Islet precursor cell (in vitro differentiated cells): ENCODE measurements around the gene WFS1.
A peak's percentile ranks its signal among the peaks of the same experiment; 100 is the strongest.

Experiments
- DNase-seq: peaks from one replicate; pipeline ENCODE4 v3.0.0-alpha.2; 2018

WFS1 gene

DNA sequence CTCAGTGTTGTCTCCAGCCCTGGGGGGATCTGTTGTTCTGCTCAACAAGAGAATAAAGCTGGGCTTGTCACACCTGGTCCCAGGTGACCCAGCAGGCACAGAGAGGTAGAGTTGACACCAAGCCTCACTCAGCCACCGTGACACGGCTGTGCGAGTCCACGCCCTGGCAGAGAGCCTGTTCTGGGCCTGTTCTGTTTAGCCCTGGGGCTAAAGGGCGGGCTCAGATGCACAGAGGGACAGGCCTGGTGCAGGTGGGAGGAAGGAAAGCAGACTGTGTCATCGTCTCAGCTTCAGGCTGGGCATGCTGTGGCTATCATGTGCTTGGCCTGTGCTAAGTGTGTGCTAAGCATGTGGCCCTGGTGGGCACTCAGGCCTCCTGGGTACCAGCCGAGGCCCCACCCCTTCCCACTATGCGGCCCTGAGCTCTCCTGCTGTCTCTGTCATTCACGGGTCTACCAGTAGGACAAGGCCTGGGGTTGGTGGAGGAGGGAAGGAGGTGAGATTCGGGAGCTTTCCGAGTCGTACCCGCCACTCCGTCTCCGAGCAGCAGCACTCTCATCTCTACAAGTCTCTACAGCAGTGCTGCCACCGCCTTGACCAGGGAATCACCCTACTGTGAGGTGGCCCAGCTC lies 10.8 kb downstream of the WFS1 start:
- DNase-seq = peak; percentile 78

GRCh38 chr4:6281436-6282313 lies 12.0 kb downstream of the WFS1 start:
- DNase-seq = no peak

GRCh38 chr4:6282314-6282771 lies 12.7 kb downstream of the WFS1 start:
- no peak for DNase-seq

DNA sequence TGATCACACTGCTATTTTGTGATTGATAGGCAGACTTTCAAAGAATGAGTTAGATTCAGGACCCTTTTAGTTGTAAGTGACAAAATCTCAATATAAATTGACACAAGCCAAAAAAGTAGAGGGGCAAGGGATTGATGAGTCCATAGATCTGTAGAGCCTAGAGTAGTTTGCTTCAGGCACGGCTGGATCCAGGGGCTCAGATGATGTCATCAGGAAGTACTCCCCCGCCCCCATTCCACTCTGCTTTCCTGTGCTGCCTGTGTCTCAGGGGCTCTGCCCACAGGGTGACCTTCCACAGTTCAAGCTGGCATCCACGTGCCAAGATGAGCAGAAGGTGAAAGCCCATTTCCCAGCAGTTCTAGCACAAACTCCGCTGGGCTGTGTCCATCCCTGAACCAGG lies 13.6 kb downstream of the WFS1 start:
- DNase-seq = no peak

DNA sequence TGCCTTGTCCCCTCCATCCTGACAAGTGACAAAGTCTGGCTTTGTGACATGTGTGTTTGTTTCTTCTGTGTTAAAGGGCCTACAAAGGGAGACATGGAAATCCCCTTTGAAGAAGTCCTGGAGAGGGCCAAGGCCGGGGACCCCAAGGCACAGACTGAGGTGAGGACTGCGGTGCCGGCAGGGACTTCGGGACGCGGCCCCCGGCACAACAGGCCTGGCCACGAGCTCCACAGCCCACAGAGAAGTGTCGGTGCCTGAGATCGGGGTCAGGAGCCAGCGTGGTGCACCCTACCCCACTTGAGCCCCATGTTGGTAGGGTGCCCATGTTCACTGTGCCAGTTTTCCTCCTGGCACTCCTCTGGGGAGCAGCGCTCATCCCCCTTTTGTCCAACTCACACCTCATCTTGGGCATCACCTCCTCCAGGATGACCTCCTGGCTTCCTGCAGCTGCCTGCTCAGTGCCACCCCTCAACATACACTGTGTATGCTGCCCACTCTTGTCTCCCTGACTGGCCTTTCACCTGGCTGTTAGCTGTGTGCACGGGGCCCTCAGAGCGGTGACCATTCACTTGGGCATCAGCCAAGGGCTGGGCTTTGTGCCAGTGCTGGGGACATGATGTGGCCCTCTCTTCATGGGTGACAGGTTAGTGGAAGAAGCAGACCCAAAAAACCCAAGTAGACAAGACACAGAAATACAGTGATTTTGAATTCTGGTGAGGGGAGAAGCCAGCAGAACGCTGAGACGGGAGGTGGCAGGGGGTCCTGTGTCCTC lies 17.6 kb downstream of the WFS1 start:
- no peak for DNase-seq

GRCh38 chr4:6288342-6288741 lies 18.7 kb downstream of the WFS1 start:
- no peak for DNase-seq

GRCh38 chr4:6288871-6289270 lies 19.2 kb downstream of the WFS1 start:
- DNase-seq = no peak

DNA sequence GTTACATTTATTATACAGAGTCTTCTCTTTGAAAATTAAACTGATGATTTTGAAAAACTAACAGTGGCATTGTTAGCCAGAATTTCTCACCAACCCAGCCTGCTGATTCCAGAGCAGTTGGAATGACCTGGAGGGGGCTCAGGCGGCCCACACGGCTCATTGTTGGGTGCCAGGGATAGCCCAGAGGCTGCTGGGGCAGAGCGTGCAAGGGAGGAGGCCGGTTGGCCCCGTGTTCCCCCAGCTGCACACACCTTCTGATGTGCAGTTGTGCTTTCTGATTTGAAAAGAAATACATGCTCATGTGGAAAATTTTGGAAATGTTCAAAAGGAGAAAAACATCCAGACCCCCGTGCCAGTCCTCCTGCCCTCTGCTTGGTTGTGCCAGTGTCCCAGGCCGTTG lies 20.6 kb downstream of the WFS1 start:
- no peak for DNase-seq

DNA sequence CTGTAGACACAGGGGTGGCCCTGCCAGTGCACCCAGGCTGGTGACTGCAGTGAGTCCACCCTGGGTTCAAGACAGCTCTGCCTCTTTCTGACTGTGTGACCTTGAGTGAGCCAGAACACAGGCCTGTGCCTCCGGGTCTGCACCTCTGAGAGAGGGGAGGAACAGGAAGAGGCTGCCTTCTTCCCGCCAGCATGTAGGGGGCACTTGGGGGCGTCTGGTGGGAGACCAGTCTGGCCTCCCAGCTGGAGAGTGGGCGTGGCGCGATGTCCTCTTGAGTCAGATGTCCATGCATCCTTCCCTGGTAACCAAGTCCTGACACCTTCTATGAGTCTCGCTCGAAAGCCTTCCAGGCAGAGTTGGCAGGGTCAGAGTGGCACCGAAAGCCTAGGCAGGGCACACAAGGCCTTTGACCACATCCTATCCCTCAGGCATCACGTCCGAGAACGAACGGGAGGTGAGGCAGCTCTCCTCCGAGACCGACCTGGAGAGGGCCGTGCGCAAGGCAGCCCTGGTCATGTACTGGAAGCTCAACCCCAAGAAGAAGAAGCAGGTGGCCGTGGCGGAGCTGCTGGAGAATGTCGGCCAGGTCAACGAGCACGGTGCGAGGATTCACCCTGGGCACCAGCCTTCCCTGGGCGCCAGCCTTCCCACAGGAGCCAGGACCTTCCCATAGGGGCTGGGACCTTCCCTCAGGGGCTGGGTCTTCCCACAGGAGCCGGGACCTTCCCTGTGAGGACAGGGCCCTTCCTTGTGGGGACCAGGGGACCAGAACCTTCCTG lies 21.3 kb downstream of the WFS1 start:
- no peak for DNase-seq

DNA sequence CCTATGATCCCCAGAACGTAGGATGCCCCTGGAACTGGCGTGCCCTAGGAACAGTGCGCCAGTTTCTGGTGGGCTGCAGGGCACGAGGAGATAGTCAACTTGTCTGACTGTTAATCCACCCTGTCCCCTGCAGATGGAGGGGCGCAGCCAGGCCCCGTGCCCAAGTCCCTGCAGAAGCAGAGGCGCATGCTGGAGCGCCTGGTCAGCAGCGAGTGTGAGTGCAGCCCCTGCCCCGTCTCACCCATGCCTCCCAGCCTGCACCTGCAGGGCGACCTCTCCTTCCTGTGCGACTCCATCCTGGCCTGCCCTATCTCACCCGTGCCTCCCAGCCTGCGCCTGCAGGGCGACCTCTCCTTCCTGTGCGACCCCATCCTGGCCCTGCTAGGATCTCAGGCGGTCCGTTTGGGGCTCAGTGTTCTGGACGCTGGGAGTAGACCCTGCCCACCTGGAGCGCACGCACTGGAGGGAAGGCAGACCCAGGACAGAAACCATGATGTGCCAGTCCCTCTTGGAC lies 22.2 kb downstream of the WFS1 start:
- DNase-seq = no peak

DNA sequence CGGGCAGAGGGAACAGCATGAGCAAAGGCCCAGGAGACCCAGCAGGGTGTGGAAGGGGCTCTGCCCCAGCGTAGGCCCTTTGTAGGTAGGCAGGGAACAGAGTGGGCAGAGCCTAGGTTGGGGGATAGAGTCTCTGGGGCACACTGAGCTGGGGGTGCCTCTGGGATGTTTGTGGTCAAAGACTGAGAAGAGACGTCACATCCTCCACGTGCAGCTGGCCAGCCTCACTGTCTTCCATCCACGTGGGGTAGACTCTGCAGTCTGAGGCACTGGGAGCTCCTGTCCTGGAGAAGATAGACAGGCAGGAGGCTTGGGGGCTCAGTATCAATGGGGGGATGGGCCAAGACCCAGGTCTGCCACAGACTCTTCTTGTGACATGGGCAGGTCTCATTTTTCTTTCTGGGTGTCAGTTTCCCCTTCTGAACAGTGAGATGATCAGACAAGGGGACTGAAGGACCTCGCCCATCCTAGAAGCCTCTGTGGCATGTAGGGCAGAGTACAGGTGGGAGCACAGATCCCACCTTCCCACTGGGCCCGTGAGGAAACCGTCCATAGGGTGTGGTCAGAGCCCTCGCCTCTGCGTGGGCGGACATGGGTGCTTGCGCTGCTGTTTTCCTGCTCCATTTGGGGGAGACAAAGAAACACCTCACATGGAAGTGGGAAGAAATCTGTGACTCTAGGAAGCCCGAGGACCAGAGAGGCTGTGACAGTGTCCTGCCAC lies 22.9 kb downstream of the WFS1 start:
- no peak for DNase-seq

GRCh38 chr4:6293097-6293445 lies 23.4 kb downstream of the WFS1 start:
- DNase-seq = no peak

DNA sequence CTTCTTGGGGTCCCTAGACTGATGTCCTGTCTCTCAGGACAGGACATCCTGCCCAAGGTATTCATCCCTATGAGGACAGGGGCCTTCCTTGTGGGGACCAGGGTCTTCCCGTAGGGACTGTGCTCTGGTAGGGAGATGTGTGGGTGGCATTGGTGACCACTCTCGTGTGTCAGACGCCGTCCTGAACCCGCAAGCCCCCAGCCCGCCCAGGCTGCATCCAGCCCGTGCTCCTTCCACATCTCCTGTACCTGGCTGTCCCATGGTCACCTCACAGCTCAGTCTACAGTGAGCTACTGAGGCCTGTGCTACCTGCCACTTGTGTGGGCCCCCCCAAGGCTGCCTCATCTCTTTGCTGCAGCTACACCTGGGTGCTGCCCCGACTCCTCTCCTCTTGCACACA lies 24.0 kb downstream of the WFS1 start:
- DNase-seq = no peak

GRCh38 chr4:6294705-6295421 lies 25.2 kb downstream of the WFS1 start:
- no peak for DNase-seq

DNA sequence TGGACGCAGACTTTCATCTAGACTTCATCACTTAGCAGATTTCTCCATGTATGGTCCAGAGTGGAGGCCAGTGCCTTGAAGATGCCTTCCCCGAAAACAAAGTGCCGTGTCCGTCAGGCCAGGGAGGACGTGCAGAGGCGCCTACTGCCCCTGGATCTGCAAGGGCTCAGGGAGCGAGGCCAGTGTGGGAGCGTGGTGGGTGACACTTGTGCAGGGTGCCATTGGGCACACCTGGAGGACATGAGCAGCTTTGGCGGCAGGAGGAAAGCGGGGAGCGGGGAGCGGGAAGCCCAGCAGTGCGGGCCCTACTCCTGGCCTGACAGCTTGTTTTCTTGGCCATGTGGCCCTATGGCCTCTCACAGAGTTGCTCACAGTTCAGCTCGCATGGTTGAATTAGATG lies 25.8 kb downstream of the WFS1 start:
- DNase-seq = no peak

DNA sequence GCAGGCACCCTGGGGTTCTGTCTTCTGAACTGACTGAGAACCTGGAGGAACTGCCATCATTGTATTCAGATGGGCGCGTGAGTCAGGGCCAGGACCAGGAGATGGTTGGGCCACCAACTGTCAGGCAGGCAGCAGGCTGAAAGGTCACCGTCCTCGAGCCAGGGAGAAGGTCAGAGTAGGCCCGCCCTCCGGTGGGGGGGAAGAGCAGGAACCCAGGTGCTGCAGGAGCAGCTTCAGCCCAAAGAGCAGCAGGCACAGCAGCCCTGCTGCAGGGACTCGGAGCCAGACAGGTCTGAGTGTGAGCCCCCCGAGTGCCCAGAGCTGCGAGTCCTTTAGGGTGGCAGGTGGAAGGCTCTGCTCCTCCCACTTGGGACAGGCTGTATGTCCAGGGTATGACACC lies 26.4 kb downstream of the WFS1 start:
- no peak for DNase-seq

DNA sequence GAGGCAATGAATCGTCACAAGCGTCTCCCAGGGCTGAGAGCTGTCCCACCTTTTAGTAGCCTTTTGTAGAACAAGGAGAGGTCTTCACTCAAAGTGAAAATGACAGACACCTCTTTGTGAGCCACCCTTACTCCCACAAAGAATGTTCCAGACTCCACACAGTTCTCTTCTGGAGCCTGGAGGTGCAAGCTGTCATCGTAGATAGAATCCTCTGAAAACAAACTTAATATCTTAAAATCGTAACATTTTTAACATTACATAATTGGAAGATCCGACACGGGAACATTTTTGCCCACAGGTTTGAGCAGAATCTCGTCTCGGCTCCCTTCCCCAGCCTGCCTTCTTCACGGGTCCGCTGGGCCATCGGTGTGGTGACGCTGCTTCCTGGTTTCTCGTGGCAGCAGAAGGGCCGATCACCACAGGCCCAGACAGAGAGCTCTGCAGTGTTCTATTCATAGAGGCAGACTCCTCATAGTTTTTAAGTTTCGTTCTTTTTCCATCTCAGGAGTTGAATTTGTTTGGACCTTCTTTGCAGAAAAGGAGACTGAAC lies 27.7 kb downstream of the WFS1 start:
- no peak for DNase-seq

DNA sequence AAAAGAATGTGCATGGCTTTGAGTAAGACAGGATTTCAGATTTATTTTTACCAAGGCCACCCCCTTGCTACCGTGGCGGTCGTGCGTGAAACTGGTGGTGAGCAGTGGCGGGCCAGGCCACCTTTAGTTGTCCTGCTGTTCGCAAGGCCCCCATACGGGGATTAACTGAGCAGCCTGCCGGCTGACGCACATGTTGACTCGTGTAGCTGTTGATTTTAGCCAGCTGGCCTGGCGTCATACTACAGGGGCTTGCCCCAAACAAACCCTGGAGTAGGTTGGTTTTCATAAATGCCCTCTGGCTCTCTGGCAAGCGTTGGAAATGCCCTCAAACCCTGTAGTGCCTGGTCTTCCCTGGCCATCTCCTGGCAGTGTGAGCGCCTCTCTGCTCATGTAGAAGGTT lies 28.4 kb downstream of the WFS1 start:
- no peak for DNase-seq

DNA sequence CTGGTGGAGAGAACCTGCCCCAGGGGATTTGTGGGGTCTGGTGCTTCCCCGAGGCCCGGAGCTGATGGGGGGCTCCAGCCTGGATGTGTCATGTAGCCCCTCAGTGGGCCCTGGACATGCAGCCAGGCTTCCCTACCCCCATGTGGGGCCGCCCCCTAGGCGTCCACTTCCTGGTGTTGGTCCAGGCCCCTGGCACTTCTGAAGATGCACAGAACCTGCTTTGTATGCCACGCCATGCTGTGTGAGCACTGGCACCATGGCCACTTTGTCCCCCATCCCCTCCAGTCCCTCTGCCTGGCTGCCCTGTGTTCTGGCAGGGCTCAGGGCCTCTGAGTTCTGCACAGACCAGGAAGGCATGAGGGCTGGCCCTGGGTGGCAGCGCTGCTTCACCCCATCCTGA lies 29.2 kb downstream of the WFS1 start:
- no peak for DNase-seq

DNA sequence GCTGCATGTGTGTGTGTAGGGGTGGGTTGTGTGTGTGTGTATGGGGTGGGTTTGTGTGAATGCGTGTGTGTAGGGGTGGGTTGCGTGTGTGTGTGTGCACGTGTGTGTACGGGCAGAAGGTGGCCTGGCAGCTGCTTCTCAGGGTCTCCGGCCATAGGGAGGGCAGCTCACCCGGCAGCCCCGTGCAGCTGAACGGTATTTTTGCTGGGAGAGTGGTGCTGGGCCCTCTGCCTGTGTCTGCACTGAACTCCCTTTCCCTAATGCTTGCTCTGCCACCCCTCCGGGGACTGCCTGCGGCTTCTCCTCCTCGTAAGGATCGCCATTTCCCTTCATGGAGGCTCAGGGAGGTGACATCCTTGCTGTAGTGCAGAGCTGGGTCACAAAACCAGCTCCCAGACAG lies 30.2 kb downstream of the WFS1 start:
- no peak for DNase-seq

GRCh38 chr4:6300359-6300758 lies 30.7 kb downstream of the WFS1 start:
- no peak for DNase-seq
